IMR-90 (cell line): ENCODE measurements around the gene MOB1B. TPM values are rescaled to one million over a fixed set of nuclear protein-coding genes. Genes with fewer than 3 reads are reported as not detected.

ENCODE experiments used
- ATAC-seq: fragments of 200-7000 bp; cut with Tn5 transposase; 2 replicates; pipeline ENCODE4 v1.9.1; 2020; ENCODE audit warnings: low read depth, mild to moderate bottlenecking, moderate library complexity
- BruUV-seq: library from RNA; stranded (reverse); fragments of 400-500 nt; replicated peaks from 2 replicates; lab custom pipeline; 2021; lab: Mats Ljungman, UMichigan
- CTCF ChIA-PET: fragments of 300-600 bp; formaldehyde crosslinking; extraction: SDS; loops from one replicate; lab custom pipeline; 2021; ENCODE audit warnings: antibody characterized with exemption; lab: Yijun Ruan, JAX
- POLR2A ChIA-PET: fragments of 300-600 bp; sonication (Branson Sonifier 250); formaldehyde crosslinking; loops from one replicate; lab custom pipeline; 2022; ENCODE audit warnings: antibody characterized with exemption; ENCODE audit not compliant: unreplicated experiment; lab: Charles Lee
- DNase-seq: peaks from one replicate; pipeline ENCODE4 v3.0.0; 2013
- H2AFZ ChIP-seq: replicated peaks from 2 replicates; pipeline ENCODE3; 2013; ENCODE audit warnings: low read length, mild to moderate bottlenecking; ENCODE audit not compliant: poor library complexity
- H2AK5ac ChIP-seq: 2 replicates; pipeline ENCODE4 v1.6.1; 2013; ENCODE audit warnings: low read depth, low read length, inconsistent platforms
- H2AK9ac ChIP-seq: replicated peaks from 2 replicates; pipeline ENCODE3; 2013; ENCODE audit warnings: mild to moderate bottlenecking, low read depth, low read length, moderate library complexity; ENCODE audit not compliant: poor library complexity
- H2BK120ac ChIP-seq: 2 replicates; pipeline ENCODE4 v1.6.1; 2013; ENCODE audit warnings: low read depth, low read length, inconsistent platforms
- H2BK15ac ChIP-seq: 3 replicates; pipeline ENCODE4 v1.6.1; 2013; ENCODE audit warnings: low read depth, low read length, inconsistent platforms
- H2BK20ac ChIP-seq: 2 replicates; pipeline ENCODE4 v1.6.1; 2013; ENCODE audit warnings: low read depth, mild to moderate bottlenecking, inconsistent platforms, low read length, moderate library complexity
- H2BK5ac ChIP-seq: 2 replicates; pipeline ENCODE4 v1.6.1; 2013; ENCODE audit warnings: mild to moderate bottlenecking, low read depth, low read length, inconsistent platforms; ENCODE audit not compliant: poor library complexity, severe bottlenecking
- H3K14ac ChIP-seq: replicated peaks from 2 replicates; pipeline ENCODE4 v1.6.1; 2013; ENCODE audit warnings: low read depth, low read length, inconsistent platforms
- H3K18ac ChIP-seq: 2 replicates; pipeline ENCODE4 v1.6.1; 2013; ENCODE audit warnings: low read depth, low read length, control low read depth
- H3K23ac ChIP-seq: 2 replicates; pipeline ENCODE4 v1.6.1; 2013; ENCODE audit warnings: low read depth, low read length, inconsistent platforms
- H3K27ac ChIP-seq: 2 replicates; pipeline ENCODE4 v1.5.1; 2013; ENCODE audit warnings: mild to moderate bottlenecking, control low read depth, low read length; ENCODE audit not compliant: insufficient read depth
- H3K27me3 ChIP-seq: 2 replicates; pipeline ENCODE4 v1.6.1; 2013; ENCODE audit warnings: low read length; ENCODE audit not compliant: control insufficient read depth, insufficient read depth
- H3K36me3 ChIP-seq: 2 replicates; pipeline ENCODE4 v1.6.1; 2013; ENCODE audit warnings: low read length, mixed read lengths; ENCODE audit not compliant: control insufficient read depth, insufficient read depth
- H3K4ac ChIP-seq: 2 replicates; pipeline ENCODE4 v1.6.1; 2013; ENCODE audit warnings: low read depth, low read length, inconsistent platforms
- H3K4me1 ChIP-seq: 2 replicates; pipeline ENCODE4 v1.6.1; 2013; ENCODE audit warnings: low read length, mixed read lengths; ENCODE audit not compliant: control insufficient read depth, insufficient read depth
- H3K4me2 ChIP-seq: 2 replicates; pipeline ENCODE4 v1.6.1; 2013; ENCODE audit warnings: low read depth, mild to moderate bottlenecking, control low read depth, low read length, moderate library complexity
- H3K4me3 ChIP-seq: 2 replicates; pipeline ENCODE4 v1.5.1; 2013; ENCODE audit warnings: low read depth, mild to moderate bottlenecking, control low read depth, low read length, moderate library complexity; ENCODE audit not compliant: insufficient read depth
- H3K56ac ChIP-seq: 2 replicates; pipeline ENCODE4 v1.6.1; 2013; ENCODE audit warnings: low read length, inconsistent platforms; ENCODE audit not compliant: insufficient read depth; ENCODE audit errors: extremely low read depth
- H3K79me1 ChIP-seq, 2 experiments: 2 replicates each; pipeline ENCODE4 v1.6.1; 2013; ENCODE audit warnings: low read length in 2 of 2, inconsistent platforms in 1 of 2, low read depth in 1 of 2
- H3K9ac ChIP-seq: 2 replicates; pipeline ENCODE4 v1.6.1; 2013; ENCODE audit warnings: low read depth, low read length, control low read depth
- H3K9me1 ChIP-seq: 2 replicates; pipeline ENCODE4 v1.6.1; 2013; ENCODE audit warnings: low read length, inconsistent platforms; ENCODE audit not compliant: insufficient read depth
- H3K9me3 ChIP-seq: 2 replicates; pipeline ENCODE4 v1.6.1; 2013; ENCODE audit warnings: low read length; ENCODE audit not compliant: control insufficient read depth, insufficient read depth
- H4K20me1 ChIP-seq: 2 replicates; pipeline ENCODE4 v1.6.1; 2013; ENCODE audit warnings: low read length, inconsistent platforms; ENCODE audit not compliant: insufficient read depth
- H4K5ac ChIP-seq: 2 replicates; pipeline ENCODE4 v1.6.1; 2013; ENCODE audit warnings: mild to moderate bottlenecking, low read depth, low read length, control low read depth
- H4K8ac ChIP-seq, 2 experiments: 2 replicates each; pipeline ENCODE4 v1.6.1; 2013; ENCODE audit warnings: low read depth in 2 of 2, low read length in 2 of 2, control low read depth in 1 of 2, inconsistent platforms in 1 of 2
- H4K91ac ChIP-seq: 2 replicates; pipeline ENCODE4 v1.6.1; 2013; ENCODE audit warnings: low read depth, low read length, inconsistent platforms; ENCODE audit not compliant: insufficient read depth
- CEBPB ChIP-seq: IDR thresholded peaks from 2 replicates; pipeline ENCODE4 v1.6.1; 2012; ENCODE audit warnings: low read depth, low read length, improper control_type of control experiment
- CTCF ChIP-seq: conservative IDR thresholded peaks from 2 replicates; pipeline ENCODE4 v1.5.1; 2012; ENCODE audit warnings: mild to moderate bottlenecking, low read depth, low read length, improper control_type of control experiment
- ELK1 ChIP-seq: fragments of 150-350 bp; IDR thresholded peaks from 2 replicates; pipeline ENCODE4 v1.6.1; 2016; ENCODE audit warnings: low read depth, mild to moderate bottlenecking, low read length, moderate library complexity, borderline replicate concordance
- FOS ChIP-seq: fragments of 150-350 bp; IDR thresholded peaks from 2 replicates; pipeline ENCODE4 v1.6.1; 2016; ENCODE audit warnings: low read depth, low read length
- RAD21 ChIP-seq: IDR thresholded peaks from 2 replicates; pipeline ENCODE4 v1.6.1; 2012; ENCODE audit warnings: low read length, improper control_type of control experiment
- RFX5 ChIP-seq: IDR thresholded peaks from 2 replicates; pipeline ENCODE4 v1.8.0; 2012; ENCODE audit warnings: low read depth, mild to moderate bottlenecking, low read length, moderate library complexity
- SMC3 ChIP-seq: fragments of 150-350 bp; IDR thresholded peaks from 2 replicates; pipeline ENCODE4 v1.6.1; 2016; ENCODE audit warnings: low read depth, mild to moderate bottlenecking, antibody characterized with exemption, low read length, moderate library complexity
- USF2 ChIP-seq: fragments of 150-350 bp; IDR thresholded peaks from 2 replicates; pipeline ENCODE4 v1.6.1; 2017; ENCODE audit warnings: mild to moderate bottlenecking, antibody characterized with exemption, low read length, low read depth
- WGBS, 2 experiments: methylation state at CpG; one replicate each; pipeline versions ENCODE4 v1.1.5 to v1.1.7; 2013; ENCODE audit warnings: missing lambda C conversion rate in 2 of 2; ENCODE audit not compliant: insufficient read length in 1 of 2; ENCODE audit errors: extremely low coverage in 2 of 2; 5-methylcytosine and 5-hydroxymethylcytosine counted together
- dilution Hi-C: fragments of 300-500 bp; cut with HindIII; formaldehyde crosslinking; loops from one replicate; pipeline ENCODE4 v1.14.3; 2018; ENCODE audit warnings: low sequenced_read_pairs; ENCODE audit not compliant: unreplicated experiment
- in situ Hi-C: fragments of 300-500 bp; cut with MboI; formaldehyde crosslinking; loops from 3 replicates; pipeline ENCODE4 v1.14.3; 2019; ENCODE audit warnings: low sequenced_read_pairs, inconsistent platforms, mixed read lengths
- intact Hi-C: fragments of 100-400 bp; cut with micrococcal nuclease; formaldehyde crosslinking; loops from 2 replicates; pipeline ENCODE4 v1.10.0; 2022
- polyA plus RNA-seq, 3 experiments: library from polyadenylated mRNA; depleted of rRNA; stranded (reverse); fragments of >200 nt; gene quantifications; 2 replicates each; pipeline ENCODE4 v1.2.3, GENCODE V29; 2012; ENCODE audit warnings: low replicate concordance in 1 of 3
- total RNA-seq: library from RNA; depleted of rRNA; stranded (reverse); fragments of >200 nt; gene quantifications from 2 replicates; pipeline ENCODE4 v1.2.3, GENCODE V29; 2012

The MOB1B gene
- total and polyA plus RNA-seq, 2 of the 4 experiments (the other 2 are of a cell fraction): 5.7 to 6.8 TPM

GRCh38 chr4:71020611-71021010 is 118.4 kb downstream of the MOB1B start:
- Histone ChIP-seq H4K20me1 (no peaks in the 10 kb centered on the region), H2AK9ac (no peak overlapping the region), H3K9me3 (no peaks in the 10 kb centered on the region), H3K4me1 (peaks cover 2% of the 10 kb centered on the region), H3K9ac (no peak overlapping the region), H4K91ac (no peak overlapping the region), H2AK5ac (no peak overlapping the region), H3K36me3 (0 out of 2 replicates have a peak, but pooled peaks cover 1% of the 10 kb centered on the region), H3K4me2 (no peak overlapping the region), H3K18ac (no peak overlapping the region), H2BK15ac (no peak overlapping the region), H3K27ac (no peak overlapping the region), H4K5ac (no peak overlapping the region), H3K23ac (no peak overlapping the region), H3K27me3 (no peaks in the 10 kb centered on the region), H2BK5ac (no peak overlapping the region), H4K8ac (no peak overlapping the region), H3K14ac (no peak overlapping the region), H3K4ac (no peak overlapping the region), H2BK120ac (no peak overlapping the region), H3K9me1 (no peaks in the 10 kb centered on the region), H3K4me3 (no peak overlapping the region), H3K79me1 (peaks cover 10 to 15% of the 10 kb centered on the region in 2 experiments), H2BK20ac (no peak overlapping the region), H2AFZ (no peak overlapping the region), H3K56ac (no peak overlapping the region)
- ChIA-PET POLR2A (no interaction called here), CTCF (no interaction called here)
- dilution Hi-C loops (no loop called here), intact Hi-C loops (no loop called here), in situ Hi-C loops (no loop called here)
- no CpG with 5 or more reads among the region's 1 CpG for WGBS, 2 experiments
- no TSS peak for BruUV-seq
- DNase-seq (peak; percentile 23), ATAC-seq (no peak)
- no peak for TF ChIP-seq CEBPB
- no peak for TF ChIP-seq SMC3
- TF ChIP-seq FOS: no peak
- no peak for TF ChIP-seq RAD21
- no peak for TF ChIP-seq USF2
- TF ChIP-seq RFX5: no peak
- no peak for TF ChIP-seq CTCF
- no peak for TF ChIP-seq ELK1
